ENCODE data around the gene NKG7. TPM values are rescaled to one million over a fixed set of nuclear protein-coding genes. Genes with fewer than 3 reads are reported as not detected.

The NKG7 gene
- total and polyA plus RNA-seq, 2 of the 13 experiments (the other 11 are each of a cell fraction or from before 2014, with no cell fraction given): 0.40 TPM; not detected in 1

DNA sequence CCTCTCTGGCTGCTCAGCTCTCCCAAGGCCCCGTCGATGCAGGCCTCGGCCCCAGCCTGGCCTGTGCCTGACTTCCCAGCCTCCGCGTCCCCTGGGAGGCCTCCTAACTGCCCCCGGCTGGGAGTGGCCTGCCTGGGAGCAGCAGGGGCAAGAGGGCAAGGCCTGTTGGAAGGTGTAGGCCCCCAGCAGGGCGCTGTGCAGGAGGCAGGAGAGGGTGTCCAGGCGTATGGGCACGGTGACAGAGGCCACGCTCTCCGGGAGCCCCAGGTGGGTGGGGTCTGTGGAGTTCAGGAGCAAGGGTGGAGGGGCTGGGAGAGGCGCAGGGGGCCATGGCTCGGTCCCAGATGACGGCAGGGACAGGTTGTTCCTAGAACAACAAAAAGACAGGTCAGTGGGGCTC lies 16.7 kb upstream of the NKG7 start (continued):
- TF ChIP-seq ZSCAN21 (CRISPR knock-in tag; IDR thresholded peaks at IDR 0.05; ENCODE audit: borderline replicate concordance) (peak; percentile 47; the same call in 1 of the 2 replicates), MAZ (IDR thresholded peaks at IDR 0.05; ENCODE audit: borderline replicate concordance, low read depth, low read length) (peak; percentile 52; the same call in 1 of the 2 replicates), MAZ (CRISPR knock-in tag; IDR thresholded peaks at IDR 0.05; ENCODE audit: low read depth) (peak; percentile 39; the same call in 1 of the 2 replicates), ATF7-NPFF (CRISPR knock-in tag; IDR thresholded peaks at IDR 0.05; ENCODE audit: low read depth) (0 out of 2 replicates have a peak, but pooled peaks have one; percentile 50), RXRA (CRISPR knock-in tag; IDR thresholded peaks at IDR 0.05) (0 out of 2 replicates have a peak, but pooled peaks have one; percentile 48), POLR2G (IDR thresholded peaks at IDR 0.05; ENCODE audit: low read depth, low read length) (peak; percentile 56; the same call in 1 of the 2 replicates), TBX2 (CRISPR knock-in tag; IDR thresholded peaks at IDR 0.05; ENCODE audit: borderline replicate concordance) (peak; percentile 45; the same call in 1 of the 2 replicates), POLR2A (IDR thresholded peaks at IDR 0.05; ENCODE audit: insufficient read depth in 1 of 2, low read depth in 2 of 2, low read length in 2 of 2) (peak in 1 of 2 experiments; percentile 63; a peak in 2 of 4 replicates), NFYB (CRISPR knock-in tag; IDR thresholded peaks at IDR 0.05) (no peak), MEF2D (CRISPR knock-in tag; IDR thresholded peaks at IDR 0.05) (no peak), ZNF468 (CRISPR knock-in tag; IDR thresholded peaks at IDR 0.05) (no peak), ARHGAP35 (CRISPR knock-in tag; IDR thresholded peaks at IDR 0.05; ENCODE audit: borderline replicate concordance) (no peak; the same call in 1 of the 2 replicates), EEA1 (CRISPR knock-in tag; IDR thresholded peaks at IDR 0.05; ENCODE audit: borderline replicate concordance) (no peak), ZNF546 (CRISPR knock-in tag; conservative IDR thresholded peaks at IDR 0.05) (0 out of 2 replicates have a peak, but pooled peaks have one; percentile 40), GLI4 (CRISPR knock-in tag; IDR thresholded peaks at IDR 0.05; ENCODE audit: borderline replicate concordance) (no peak), BHLHE40 (IDR thresholded peaks at IDR 0.05; ENCODE audit: low read length) (no peak), ZNF331 (CRISPR knock-in tag; IDR thresholded peaks at IDR 0.05) (0 out of 2 replicates have a peak, but pooled peaks have one; percentile 43), ZNF83 (CRISPR knock-in tag; IDR thresholded peaks at IDR 0.05; ENCODE audit: borderline replicate concordance) (0 out of 2 replicates have a peak, but pooled peaks have one; percentile 31), HDAC1 (CRISPR knock-in tag; IDR thresholded peaks at IDR 0.05) (peak; percentile 42; the same call in 1 of the 2 replicates)
- TF ChIP-seq, protein P1, sequence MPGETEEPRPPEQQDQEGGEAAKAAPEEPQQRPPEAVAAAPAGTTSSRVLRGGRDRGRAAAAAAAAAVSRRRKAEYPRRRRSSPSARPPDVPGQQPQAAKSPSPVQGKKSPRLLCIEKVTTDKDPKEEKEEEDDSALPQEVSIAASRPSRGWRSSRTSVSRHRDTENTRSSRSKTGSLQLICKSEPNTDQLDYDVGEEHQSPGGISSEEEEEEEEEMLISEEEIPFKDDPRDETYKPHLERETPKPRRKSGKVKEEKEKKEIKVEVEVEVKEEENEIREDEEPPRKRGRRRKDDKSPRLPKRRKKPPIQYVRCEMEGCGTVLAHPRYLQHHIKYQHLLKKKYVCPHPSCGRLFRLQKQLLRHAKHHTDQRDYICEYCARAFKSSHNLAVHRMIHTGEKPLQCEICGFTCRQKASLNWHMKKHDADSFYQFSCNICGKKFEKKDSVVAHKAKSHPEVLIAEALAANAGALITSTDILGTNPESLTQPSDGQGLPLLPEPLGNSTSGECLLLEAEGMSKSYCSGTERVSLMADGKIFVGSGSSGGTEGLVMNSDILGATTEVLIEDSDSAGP (CRISPR knock-in tag; IDR thresholded peaks at IDR 0.05; ENCODE audit: borderline replicate concordance): peak; percentile 72
- TF ChIP-seq, protein P2, sequence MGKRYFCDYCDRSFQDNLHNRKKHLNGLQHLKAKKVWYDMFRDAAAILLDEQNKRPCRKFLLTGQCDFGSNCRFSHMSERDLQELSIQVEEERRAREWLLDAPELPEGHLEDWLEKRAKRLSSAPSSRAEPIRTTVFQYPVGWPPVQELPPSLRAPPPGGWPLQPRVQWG (CRISPR knock-in tag; IDR thresholded peaks at IDR 0.05; ENCODE audit: borderline replicate concordance, low read depth): no peak
- TF ChIP-seq, protein P3, sequence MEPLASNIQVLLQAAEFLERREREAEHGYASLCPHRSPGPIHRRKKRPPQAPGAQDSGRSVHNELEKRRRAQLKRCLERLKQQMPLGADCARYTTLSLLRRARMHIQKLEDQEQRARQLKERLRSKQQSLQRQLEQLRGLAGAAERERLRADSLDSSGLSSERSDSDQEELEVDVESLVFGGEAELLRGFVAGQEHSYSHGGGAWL (CRISPR knock-in tag; IDR thresholded peaks at IDR 0.05): no peak
- TF ChIP-seq, protein P4, sequence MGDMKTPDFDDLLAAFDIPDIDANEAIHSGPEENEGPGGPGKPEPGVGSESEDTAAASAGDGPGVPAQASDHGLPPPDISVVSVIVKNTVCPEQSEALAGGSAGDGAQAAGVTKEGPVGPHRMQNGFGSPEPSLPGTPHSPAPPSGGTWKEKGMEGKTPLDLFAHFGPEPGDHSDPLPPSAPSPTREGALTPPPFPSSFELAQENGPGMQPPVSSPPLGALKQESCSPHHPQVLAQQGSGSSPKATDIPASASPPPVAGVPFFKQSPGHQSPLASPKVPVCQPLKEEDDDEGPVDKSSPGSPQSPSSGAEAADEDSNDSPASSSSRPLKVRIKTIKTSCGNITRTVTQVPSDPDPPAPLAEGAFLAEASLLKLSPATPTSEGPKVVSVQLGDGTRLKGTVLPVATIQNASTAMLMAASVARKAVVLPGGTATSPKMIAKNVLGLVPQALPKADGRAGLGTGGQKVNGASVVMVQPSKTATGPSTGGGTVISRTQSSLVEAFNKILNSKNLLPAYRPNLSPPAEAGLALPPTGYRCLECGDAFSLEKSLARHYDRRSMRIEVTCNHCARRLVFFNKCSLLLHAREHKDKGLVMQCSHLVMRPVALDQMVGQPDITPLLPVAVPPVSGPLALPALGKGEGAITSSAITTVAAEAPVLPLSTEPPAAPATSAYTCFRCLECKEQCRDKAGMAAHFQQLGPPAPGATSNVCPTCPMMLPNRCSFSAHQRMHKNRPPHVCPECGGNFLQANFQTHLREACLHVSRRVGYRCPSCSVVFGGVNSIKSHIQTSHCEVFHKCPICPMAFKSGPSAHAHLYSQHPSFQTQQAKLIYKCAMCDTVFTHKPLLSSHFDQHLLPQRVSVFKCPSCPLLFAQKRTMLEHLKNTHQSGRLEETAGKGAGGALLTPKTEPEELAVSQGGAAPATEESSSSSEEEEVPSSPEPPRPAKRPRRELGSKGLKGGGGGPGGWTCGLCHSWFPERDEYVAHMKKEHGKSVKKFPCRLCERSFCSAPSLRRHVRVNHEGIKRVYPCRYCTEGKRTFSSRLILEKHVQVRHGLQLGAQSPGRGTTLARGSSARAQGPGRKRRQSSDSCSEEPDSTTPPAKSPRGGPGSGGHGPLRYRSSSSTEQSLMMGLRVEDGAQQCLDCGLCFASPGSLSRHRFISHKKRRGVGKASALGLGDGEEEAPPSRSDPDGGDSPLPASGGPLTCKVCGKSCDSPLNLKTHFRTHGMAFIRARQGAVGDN (CRISPR knock-in tag; IDR thresholded peaks at IDR 0.05): peak; percentile 94
- TF ChIP-seq, protein P5, sequence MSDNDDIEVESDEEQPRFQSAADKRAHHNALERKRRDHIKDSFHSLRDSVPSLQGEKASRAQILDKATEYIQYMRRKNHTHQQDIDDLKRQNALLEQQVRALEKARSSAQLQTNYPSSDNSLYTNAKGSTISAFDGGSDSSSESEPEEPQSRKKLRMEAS (IDR thresholded peaks at IDR 0.05): peak; percentile 55

Measured in HepG2 (cell line).